Ascending aorta (tissue), 2 donors: Measurements from ENCODE around the gene C1QA. TPM values are rescaled to one million over a fixed set of nuclear protein-coding genes. Genes with fewer than 3 reads are reported as not detected.

Source experiments
- DNase-seq, 2 donors: peaks; one replicate each; pipeline ENCODE4 v3.0.0-alpha.2; 2019; ENCODE audit warnings: low spot score in 2 of 2
- H3K27ac ChIP-seq, 2 donors: fragments of 200-600 bp; sonication (generic); one replicate each; pipeline ENCODE4 v1.5.1; 2016 to 2017; ENCODE audit warnings: mild to moderate bottlenecking in 1 of 2
- H3K27me3 ChIP-seq: fragments of 200-600 bp; sonication (generic); one replicate; pipeline ENCODE4 v1.5.1; 2017
- H3K36me3 ChIP-seq, 2 donors: fragments of 200-600 bp; sonication (generic); one replicate each; pipeline ENCODE4 v1.5.1; 2016
- H3K4me1 ChIP-seq, 2 donors: fragments of 200-600 bp; sonication (generic); one replicate each; pipeline ENCODE4 v1.5.1; 2016 to 2017; ENCODE audit warnings: mild to moderate bottlenecking in 1 of 2
- H3K4me3 ChIP-seq, 2 donors: fragments of 200-600 bp; sonication (generic); one replicate each; pipeline ENCODE4 v1.5.1; 2016 to 2017; ENCODE audit warnings: mild to moderate bottlenecking in 1 of 2
- H3K9me3 ChIP-seq, 2 donors: fragments of 200-600 bp; sonication (generic); one replicate each; pipeline ENCODE4 v1.5.1; 2016
- CTCF ChIP-seq, 3 experiments: fragments of 200-600 bp in 2 of 3; fragments of 450-650 bp in 1 of 3; sonication (generic) in 2 of 3; IDR thresholded peaks; one replicate each; pipeline ENCODE4 v1.5.1; 2016 to 2019; ENCODE audit warnings: antibody characterized with exemption in 3 of 3, mild to moderate bottlenecking in 1 of 3, moderate library complexity in 1 of 3
- intact Hi-C: fragments of 100-400 bp; cut with DNase I; formaldehyde crosslinking; loops from one replicate; pipeline ENCODE4 v1.15.1; 2023
- total RNA-seq: library from RNA; depleted of rRNA; stranded (reverse); fragments of >200 nt; gene quantifications from one replicate; pipeline ENCODE4 v1.1.0, GENCODE V29; 2016

Gene C1QA
- total RNA-seq, 1 donor from 2014 or later, result 202 TPM

GRCh38 chr1:22626237-22627157 is 9.9 kb upstream of the C1QA start:
- H3K4me1 ChIP-seq, result no peaks in the 10 kb centered on the region
- no peak overlapping the region for H3K27ac ChIP-seq
- H3K4me3 ChIP-seq, result no peak overlapping the region
- no peak for DNase-seq
- TF ChIP-seq CTCF (IDR thresholded peaks at IDR 0.05), result no peak
- H3K9me3 ChIP-seq, result no peaks in the 10 kb centered on the region
- H3K27me3 ChIP-seq, result peaks cover 3% of the 10 kb centered on the region
- no peaks in the 10 kb centered on the region for H3K36me3 ChIP-seq
- intact Hi-C loops, result no loop called here

- intact Hi-C loops, result no loop called here
- DNase-seq, result no peak
- TF ChIP-seq CTCF (IDR thresholded peaks at IDR 0.05), result no peak
- H3K27me3 ChIP-seq, result peaks cover 3% of the 10 kb centered on the region
- H3K27ac ChIP-seq, result no peak overlapping the region
- H3K36me3 ChIP-seq, result no peaks in the 10 kb centered on the region
- no peaks in the 10 kb centered on the region for H3K9me3 ChIP-seq
- no peaks in the 10 kb centered on the region for H3K4me1 ChIP-seq
- no peak overlapping the region for H3K4me3 ChIP-seq
Observed at GRCh38 chr1:22627331-22627730, 9.1 kb upstream of the C1QA start.

GRCh38 chr1:22628698-22629444 is 7.6 kb upstream of the C1QA start:
- TF ChIP-seq CTCF (IDR thresholded peaks at IDR 0.05), result no peak
- DNase-seq, result no peak
- no peaks in the 10 kb centered on the region for H3K9me3 ChIP-seq
- no peaks in the 10 kb centered on the region for H3K4me1 ChIP-seq
- intact Hi-C loops, result no loop called here
- no peaks in the 10 kb centered on the region for H3K36me3 ChIP-seq
- peaks cover 3% of the 10 kb centered on the region for H3K27me3 ChIP-seq
- H3K4me3 ChIP-seq, result no peak overlapping the region
- H3K27ac ChIP-seq, result no peak overlapping the region

GRCh38 chr1:22629886-22630285 is 6.5 kb upstream of the C1QA start:
- Histone ChIP-seq H3K27ac (no peak overlapping the region), H3K4me3 (no peak overlapping the region), H3K4me1 (no peaks in the 10 kb centered on the region), H3K27me3 (no peaks in the 10 kb centered on the region), H3K36me3 (no peaks in the 10 kb centered on the region), H3K9me3 (no peaks in the 10 kb centered on the region)
- no peak for DNase-seq
- no peak for TF ChIP-seq CTCF (IDR thresholded peaks at IDR 0.05)
- intact Hi-C loops, result no loop called here

- intact Hi-C loops, result no loop called here
- H3K27me3 ChIP-seq, result no peaks in the 10 kb centered on the region
- DNase-seq, result no peak
Observed at GRCh38 chr1:22633697-22634463, 2.5 kb upstream of the C1QA start.

More at GRCh38 chr1:22633697-22634463, 2.5 kb upstream of the C1QA start:
- no peak overlapping the region for H3K27ac ChIP-seq
- no peaks in the 10 kb centered on the region for H3K36me3 ChIP-seq
- no peaks in the 10 kb centered on the region for H3K4me1 ChIP-seq
- TF ChIP-seq CTCF (IDR thresholded peaks at IDR 0.05), result no peak
- H3K9me3 ChIP-seq, result no peaks in the 10 kb centered on the region
- H3K4me3 ChIP-seq, result no peak overlapping the region
